Measurements from ENCODE around the gene SLC7A6OS.

DNA sequence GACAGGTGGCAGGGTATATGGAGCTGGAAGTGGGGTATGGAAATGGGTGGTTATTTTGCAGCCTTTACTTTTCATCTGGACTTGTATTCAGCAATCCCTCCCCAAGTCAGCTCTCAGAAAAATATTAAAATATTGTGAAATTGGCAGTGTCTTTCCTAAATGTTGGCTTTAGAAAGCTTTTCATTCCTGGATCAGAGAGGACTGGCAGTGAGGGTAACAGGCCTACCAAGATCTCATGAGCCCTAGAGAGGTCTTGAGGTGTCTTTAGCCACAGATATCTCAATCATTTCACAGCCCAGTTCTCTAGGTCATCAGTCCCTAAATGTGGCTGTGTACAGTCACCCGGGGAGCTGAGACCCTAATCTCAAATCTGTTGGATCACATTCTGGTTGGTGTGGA lies 22.5 kb downstream of the SLC7A6OS start:
- TF ChIP-seq, protein P1, sequence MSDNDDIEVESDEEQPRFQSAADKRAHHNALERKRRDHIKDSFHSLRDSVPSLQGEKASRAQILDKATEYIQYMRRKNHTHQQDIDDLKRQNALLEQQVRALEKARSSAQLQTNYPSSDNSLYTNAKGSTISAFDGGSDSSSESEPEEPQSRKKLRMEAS (IDR thresholded peaks at IDR 0.05) = no peak
- TF ChIP-seq, protein P2, sequence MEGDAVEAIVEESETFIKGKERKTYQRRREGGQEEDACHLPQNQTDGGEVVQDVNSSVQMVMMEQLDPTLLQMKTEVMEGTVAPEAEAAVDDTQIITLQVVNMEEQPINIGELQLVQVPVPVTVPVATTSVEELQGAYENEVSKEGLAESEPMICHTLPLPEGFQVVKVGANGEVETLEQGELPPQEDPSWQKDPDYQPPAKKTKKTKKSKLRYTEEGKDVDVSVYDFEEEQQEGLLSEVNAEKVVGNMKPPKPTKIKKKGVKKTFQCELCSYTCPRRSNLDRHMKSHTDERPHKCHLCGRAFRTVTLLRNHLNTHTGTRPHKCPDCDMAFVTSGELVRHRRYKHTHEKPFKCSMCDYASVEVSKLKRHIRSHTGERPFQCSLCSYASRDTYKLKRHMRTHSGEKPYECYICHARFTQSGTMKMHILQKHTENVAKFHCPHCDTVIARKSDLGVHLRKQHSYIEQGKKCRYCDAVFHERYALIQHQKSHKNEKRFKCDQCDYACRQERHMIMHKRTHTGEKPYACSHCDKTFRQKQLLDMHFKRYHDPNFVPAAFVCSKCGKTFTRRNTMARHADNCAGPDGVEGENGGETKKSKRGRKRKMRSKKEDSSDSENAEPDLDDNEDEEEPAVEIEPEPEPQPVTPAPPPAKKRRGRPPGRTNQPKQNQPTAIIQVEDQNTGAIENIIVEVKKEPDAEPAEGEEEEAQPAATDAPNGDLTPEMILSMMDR (IDR thresholded peaks at IDR 0.05 in 2 of 3, conservative IDR thresholded peaks at IDR 0.05 in 1 of 3; ENCODE audit: borderline replicate concordance in 1 of 3, insufficient read depth in 1 of 3, low read depth in 2 of 3, low read length in 2 of 3) = no peak
- TF ChIP-seq POLR2A (IDR thresholded peaks at IDR 0.05; ENCODE audit: borderline replicate concordance, extremely low read depth, insufficient read depth, insufficient read length) (no peak), EGR1 (IDR thresholded peaks at IDR 0.05; ENCODE audit: low read depth) (no peak), EZH2 (IDR thresholded peaks at IDR 0.05) (no peak), YY1 (IDR thresholded peaks at IDR 0.05; ENCODE audit: extremely low read depth, insufficient replicate concordance, low read depth, low read length) (no peak)
